Measurements from ENCODE around the gene MED13L.

The MED13L gene

DNA sequence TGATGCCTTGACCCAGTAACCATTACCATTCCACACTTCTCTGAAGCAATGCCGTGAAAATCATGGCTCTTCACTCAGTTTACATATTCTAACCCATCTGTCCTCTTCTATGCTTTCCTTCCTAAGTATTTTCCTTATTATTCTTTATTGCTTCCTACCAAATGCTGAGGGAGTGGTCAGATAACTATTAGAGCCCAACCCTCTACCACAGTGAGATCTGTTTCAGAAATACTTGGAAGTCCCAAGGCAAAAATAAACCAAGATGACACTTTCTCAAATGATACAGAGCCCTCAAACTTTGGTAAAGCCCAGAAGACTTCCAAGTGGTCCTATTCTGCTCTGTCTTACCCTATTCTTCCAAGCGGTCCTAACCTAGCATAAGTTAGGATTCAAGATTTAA, 68.0 kb downstream of the MED13L start:
- DNase-seq, result no peak

DNA sequence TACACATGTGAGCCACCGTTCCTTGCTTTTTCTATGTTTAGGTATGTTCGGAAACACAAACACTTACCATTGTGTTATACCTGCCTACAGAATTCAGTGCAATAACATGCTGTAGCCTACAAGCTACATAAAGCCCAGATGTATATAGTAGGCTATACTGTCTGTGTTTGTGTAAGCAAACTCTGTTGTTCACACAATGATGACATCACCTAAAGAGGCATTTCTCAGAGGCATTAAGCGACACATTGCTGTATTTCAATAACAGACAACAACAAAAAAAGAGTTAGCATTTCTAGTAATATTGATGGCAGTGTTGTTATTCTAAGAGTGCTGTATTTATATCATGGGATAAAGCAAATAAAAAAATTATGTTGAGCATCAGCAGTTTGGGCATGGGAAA, 70.2 kb downstream of the MED13L start:
- no peak for DNase-seq

DNA sequence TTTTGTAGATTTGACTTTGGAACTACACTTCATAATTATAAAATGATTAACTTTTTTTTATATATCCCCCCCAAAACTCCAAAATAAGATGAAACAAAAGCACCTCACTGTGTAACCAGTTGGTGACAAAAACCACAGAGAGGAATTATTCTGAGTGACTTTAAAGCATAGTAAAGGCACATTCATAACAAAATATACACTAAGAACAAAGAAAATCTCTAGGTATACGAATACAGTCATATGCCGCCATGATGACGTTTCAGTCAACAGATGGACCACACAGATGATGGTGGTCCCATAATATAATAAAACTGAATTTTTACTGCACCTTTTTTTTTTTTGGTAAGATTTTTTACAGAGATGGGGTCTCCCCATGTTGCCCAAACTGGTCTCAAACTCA, 70.7 kb downstream of the MED13L start:
- no peak for DNase-seq

DNA sequence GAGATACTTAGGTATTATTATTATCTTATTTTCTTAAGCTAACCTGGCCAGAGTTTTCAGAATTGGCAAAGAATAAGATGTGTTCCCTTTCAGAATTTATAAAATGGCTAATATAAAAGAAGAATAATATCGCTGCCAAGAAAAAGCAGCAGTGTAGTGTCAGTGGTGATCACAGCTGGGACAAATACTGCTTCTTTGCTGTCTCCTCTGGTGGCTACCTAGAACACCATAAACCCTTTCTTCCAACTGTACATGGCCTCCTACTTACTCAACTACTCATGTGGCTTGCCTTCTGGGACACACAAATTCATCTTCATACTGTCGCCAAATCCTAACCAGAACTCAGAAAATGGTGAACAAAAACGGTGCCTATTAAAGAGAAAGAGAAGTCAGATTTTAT, 72.7 kb downstream of the MED13L start:
- no peak for DNase-seq

DNA sequence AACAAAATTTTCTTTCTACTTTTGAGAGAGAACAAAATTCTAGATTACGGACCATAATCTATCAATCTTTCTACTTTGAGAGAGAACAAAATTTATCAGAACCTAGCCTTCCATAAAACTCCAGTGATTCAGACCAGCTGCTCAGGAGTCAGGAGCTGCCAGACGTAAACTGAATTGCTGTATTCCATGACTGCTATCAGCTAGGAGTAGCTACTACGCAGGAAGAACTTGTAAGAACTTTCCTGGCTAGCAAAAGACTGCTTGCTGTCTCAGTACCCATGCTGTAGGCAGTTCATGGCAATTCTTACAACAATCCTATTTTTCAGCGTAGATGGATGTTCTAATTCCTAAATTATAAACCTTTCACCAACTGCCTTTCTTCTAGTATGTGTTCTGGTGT, 73.3 kb downstream of the MED13L start:
- DNase-seq, result no peak

DNA sequence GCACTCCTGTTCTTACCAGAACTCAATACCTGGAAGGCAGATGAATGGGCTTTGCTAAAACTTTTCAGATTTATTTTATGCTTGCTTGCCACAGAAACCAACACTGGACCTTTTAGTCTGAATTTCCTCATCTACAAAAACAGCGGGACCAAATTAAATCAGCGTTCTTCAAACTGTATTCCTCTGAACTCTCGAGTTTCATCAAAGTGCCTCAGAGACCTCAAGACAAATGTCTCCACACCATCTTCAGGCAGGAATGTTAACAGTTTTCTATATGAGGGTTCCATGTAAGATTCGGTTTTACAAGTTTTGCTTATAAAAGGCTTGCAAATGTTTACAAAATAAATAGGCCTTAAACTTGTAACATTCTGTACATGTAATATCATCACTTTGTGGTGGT, 74.6 kb downstream of the MED13L start:
- no peak for DNase-seq

DNA sequence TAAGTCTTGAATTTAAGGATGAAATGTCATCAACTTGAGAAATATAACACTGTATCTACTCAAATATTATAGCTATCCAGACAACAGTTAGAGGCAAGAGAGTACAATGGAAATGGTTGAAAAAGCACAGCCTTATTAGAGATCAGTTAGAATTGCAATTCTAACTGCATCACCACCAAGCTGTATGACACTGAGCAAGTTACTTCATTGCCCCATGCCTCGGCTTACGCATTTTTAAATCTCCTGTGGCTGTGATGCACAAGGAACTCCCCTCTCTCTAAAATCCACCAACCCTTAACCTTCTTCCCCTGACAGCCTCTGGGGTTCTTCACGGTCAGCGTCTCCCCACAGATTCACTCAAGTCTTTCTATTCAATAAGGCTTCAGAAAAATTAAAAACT, 75.1 kb downstream of the MED13L start:
- no peak for DNase-seq

DNA sequence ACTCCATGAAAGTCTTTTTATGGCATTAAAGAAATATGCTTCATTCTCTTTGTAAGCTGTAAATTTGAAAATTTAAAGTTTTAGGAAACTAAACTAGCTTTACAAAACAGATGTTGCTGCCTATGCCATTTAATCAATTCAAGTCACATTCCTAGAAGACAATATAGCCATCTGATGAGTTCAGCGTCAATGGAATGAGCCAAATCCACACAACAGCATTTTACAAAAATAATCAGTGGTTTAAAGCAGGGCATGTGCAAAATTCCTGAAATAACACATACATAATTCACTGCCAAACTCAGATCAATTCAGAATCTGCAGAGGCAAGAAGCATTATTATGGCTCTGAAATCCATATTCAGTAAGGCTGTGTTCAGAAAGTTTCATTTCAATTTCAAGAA, 75.6 kb downstream of the MED13L start:
- DNase-seq, result no peak

DNA sequence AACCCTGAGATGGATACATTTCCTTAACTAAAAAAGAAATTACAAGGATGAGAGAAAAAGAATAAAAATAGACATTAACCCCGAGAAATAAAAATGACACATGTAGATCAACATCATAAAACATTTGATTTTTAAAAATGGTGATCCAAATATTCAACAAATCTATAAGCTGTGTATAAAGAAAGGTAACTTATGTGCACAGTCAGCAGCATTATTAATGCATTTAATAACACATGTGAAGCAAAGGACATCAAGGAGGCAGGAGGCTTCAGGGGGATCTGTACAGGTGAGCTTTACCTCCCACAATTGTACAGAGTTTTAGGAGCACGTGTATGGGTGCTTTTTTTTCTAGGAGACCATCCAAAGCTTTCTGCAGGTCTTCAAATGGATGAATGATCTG, 76.1 kb downstream of the MED13L start:
- no peak for DNase-seq

DNA sequence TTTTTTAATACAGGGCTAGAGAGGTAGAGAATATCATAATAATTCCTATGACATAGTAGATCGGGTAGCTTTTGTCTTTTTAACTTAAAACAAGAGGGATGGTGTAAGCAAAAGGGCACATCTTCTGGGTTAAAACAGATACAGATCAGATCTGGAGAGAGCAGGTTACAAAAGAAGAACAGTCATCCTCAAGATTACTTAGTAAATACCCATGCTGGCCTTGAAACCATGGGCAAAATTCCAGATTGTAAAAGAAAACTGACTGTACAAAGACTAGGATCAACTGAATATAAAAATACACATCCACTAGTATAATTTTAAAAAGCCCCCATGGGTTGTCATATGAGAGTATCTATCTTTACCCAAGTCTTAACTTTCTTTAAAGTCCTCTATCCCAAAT, 76.7 kb downstream of the MED13L start:
- no peak for DNase-seq

DNA sequence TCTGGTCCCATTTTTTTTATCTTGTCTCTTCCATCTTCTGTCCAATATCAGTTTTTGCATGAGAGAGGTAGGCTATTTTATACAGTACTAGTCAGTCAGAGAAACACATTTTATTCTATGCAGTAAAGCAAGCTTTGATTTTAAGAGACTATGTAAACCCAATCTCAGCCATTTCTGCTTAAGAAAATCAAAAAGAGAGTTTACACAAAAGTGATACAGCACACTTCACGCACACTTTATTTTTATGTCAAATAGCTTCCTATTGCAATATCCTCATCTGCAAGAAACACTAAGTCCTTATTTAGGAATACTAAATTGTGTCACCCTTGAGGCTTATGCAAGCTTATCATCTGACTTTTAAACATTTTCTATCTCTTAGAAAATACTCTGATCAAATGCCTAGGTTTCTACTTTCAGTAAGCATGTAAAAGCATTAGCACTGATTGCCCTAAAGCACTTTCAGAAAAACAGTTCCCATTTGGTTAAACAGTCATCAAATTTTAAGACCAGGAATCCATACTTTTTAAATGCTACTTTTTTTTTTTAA, 78.3 kb downstream of the MED13L start:
- no peak for DNase-seq

DNA sequence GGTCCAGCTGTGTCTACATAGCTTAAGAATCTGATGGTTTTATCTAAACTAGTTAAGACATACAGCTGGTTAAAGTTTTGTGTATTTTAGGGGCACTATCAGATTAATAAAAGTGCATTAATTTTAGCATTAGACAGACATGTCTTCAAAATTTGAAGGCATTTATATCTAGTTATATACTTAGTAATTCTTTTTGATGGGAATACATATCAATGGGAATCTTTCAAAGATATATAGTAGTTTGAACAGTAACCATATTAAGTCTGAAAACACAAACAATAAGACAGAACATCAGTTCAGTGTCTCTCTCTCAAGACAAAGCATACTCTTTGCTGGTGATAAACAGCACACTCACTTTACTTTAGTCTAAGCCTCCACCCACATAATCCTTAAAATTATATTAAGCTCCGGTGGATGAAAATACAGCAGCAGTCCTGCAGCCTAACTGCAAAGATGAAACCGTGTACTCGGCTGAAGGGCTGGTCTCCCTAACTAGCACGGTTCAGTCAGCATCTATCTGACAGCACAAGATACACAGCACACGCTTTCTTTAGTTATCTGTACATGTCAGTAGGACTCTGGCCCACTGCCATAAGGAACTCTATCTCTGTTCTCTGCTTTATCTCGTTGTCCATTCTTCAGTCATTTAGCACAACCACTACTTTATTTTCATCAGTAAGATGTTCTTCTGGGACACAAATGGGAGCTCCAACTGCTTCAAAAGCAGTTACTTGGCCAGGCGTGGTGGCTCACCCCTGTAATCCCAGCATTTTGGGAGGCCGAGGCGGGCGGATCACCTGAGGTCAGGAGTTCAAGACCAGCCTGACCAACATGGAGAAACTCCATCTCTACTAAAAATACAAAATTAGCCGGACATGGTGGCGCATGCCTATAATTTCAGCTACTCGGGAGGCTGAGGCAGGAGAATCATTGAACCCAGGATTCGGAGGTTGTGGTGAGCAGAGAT, 80.5 kb downstream of the MED13L start:
- no peak for DNase-seq

DNA sequence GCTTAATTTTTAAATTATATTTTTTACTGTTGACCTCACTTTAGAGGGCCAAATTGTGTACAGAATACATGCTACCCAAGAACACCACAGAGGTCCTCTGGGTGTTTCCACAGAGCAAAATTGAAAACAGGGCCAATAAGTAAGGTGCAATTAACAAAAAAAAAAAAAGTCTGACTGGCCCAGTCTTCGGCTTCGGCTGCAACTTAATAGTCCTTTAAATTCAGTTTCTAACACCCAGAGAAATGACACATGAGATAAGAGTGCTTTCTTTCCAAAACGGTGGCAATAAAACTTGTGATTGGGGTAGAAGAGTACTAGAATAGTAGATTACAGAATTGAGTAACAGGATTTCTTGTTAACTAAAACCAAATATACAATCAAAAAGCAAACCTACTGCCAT, 81.3 kb downstream of the MED13L start:
- no peak for DNase-seq

DNA sequence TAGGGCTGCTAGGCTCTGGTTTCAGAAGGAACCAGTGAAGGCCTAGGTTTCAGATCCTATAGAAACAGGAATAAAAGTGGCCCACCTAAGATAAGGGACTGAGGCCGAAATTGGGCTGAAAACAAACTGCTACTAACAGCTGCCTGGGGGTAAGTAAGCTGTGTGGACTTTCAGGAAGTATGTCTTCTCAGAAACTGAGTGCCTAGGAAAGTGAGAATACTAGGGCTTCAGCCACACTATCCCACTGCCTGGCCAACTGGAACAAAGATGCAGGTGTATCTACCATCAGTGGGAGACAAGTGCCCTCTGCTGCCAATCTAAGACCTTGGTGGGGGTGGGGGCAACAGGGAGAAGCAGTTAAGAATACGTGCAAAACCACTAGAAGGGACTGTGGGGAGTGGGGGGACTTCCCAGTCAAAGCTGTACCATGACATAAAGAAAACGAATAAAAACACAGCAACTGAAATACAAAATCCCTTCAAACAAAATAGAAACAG, 82.5 kb downstream of the MED13L start:
- DNase-seq, result no peak

DNA sequence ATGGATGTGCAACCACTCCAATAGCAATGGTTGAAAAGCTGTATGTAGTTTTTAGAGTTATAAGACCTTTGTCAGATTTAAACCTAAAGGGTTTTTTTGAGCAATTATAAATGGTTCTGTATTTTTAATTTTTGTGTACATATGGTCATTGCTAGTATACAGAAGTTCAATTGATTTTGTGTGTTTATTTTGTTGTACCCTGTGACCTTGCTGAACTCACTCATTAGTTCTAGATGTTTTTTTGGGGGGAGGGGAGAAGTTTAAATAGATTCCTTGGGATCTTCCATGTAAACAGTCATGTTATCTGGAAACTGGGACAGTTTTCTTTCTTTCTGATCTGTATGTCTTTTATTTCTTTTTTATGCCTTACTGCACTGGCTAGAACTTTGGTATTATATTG, 87.8 kb downstream of the MED13L start:
- no peak for DNase-seq

DNA sequence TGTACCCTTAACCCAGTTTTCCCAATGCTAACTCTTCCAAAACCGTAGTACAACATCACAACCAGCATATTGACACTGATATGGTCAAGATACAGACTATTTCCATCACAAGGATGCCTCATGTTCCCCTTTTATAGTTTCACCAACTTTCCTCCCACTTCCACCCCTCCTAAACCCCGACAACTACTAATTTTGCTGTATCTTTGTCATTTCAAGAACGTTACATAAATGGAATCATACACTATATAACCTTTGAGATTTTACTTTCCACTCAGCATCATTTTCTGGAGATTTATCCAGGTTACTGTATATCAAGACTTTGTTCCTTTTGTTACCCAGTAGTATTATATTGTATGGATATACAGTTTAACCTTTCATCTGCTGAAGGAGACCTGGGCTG, 88.9 kb downstream of the MED13L start:
- DNase-seq, result no peak

DNA sequence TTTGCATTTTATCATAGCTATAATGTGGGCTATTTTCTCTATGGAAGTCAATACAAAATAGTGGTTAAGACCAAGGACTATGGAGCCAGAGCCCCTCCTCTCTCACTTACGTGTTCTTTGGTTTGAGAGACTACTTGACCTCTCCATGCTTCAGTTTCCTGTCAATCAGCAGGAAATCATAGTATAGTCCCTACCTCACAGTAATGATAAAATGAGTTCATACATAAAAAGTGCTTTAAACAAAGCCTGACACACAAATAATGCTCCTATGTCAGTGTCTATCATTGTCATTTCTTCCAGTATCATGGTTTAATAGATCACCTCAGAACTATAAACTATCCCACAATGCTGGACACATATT, 90.4 kb downstream of the MED13L start:
- DNase-seq, result no peak

DNA sequence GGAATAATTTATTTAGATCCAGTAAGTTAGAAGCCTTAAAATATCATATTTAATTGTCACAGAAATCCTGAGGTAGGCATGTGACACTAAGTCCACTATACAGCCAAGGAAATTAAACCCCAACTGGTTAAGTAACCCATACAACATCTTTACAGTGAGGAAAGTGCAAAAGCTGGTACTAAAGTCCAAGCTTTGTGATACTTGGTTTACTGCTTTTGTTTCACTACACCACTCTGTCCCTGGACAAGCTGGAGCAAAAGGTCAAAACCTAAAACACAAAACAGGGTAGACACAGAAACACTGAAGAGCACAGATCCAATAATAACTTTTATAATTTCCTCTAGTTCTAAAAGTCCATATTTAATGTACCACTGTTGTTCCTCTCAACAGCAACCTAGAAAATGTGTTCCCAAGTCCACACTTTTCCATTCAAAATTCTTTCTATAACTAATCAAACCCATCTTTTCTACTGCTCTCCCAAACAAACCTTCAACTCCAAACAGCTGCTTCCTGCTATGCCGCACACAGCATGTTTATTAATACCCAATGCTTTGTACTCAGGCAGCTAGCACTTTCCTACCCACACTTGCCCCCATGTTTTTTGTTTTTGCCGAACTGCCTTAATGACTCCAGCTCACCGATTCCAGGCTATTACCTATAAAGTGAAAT, 90.9 kb downstream of the MED13L start:
- no peak for DNase-seq

DNA sequence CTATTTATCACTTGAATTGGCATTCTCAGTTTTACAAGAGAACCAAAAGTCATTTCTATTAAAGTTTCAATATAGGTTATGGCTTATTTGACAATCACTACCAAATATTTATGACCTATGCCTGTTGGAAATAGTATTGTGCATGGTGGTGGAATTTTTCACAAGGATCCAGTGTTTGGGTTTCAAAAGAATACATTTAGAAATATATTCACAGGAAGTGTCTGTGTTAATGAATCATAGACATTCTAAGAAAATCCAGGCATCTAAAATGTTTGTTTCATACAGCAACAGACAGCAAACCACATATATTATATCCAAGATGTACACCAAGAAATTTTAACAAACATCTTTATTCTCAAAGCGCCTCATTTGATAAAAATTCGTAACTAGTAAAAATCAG, 92.7 kb downstream of the MED13L start:
- no peak for DNase-seq

DNA sequence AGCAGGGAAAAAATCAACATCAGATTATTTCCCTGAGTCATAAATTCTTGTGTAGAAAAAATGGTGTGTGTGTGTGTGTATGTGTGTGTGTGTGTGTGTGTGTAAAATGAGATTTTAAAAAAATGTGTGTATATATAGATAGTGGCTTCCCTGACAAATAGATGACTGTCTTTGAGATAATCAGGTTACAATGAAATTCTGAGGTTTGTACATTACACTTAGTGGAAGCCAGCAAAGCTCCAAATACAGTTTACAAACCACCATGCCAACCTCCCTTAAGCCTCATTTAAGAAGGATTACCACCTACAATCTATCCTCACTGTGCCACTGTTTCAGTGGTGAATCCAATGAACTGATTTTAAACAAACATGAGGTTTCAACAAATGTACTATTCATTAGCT, 93.8 kb downstream of the MED13L start:
- no peak for DNase-seq

DNA sequence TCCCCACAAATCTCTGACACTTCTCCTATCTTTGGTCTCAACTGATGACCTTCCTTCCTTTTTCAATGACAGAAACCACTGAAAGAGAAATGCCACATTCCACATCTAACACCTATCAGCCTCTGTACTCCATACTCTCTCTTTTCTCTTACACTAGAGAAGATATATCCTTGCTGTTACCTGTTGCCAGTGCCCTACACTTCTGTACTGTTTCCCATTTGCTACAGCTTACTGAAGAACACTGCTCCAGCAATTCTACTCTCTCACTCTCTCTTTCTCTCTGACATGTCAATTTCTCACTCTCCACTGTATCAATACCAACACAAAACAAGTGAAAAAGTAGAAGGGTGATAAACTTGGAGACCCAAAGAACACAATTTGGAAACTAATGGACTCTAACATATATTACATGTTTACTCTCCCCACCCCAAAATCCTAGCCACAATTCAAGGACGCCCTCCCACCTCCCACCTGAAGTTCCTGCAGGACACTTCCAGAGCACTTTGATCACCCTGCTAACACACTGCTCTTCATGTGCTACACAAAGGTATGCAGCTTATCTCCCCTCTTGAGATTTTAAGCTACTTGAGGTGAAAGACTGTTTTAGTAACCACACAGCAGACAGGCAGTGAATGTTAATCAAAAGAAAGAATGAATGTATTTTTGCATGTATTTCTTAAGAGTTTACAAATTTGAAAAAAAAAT, 95.0 kb downstream of the MED13L start:
- DNase-seq, result peak; percentile 5

DNA sequence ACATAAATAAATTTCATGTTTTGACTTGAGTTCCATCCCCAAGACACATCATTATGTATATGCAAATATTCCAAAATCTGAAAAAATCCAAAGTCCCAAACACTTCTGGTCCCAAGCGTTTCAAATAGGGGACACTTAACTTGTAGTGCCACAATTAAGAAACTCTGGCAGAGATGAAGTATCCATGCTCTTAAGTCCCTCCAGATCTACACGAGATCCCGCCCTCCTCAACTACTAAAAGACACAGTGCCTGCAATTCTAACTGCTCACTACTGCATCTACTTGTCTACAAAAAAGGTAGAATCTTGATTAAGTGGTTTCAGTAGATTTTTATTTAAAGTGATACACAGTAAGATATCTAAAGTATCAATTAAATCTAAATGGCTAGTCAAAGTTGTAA, 97.0 kb downstream of the MED13L start:
- DNase-seq, result no peak

DNA sequence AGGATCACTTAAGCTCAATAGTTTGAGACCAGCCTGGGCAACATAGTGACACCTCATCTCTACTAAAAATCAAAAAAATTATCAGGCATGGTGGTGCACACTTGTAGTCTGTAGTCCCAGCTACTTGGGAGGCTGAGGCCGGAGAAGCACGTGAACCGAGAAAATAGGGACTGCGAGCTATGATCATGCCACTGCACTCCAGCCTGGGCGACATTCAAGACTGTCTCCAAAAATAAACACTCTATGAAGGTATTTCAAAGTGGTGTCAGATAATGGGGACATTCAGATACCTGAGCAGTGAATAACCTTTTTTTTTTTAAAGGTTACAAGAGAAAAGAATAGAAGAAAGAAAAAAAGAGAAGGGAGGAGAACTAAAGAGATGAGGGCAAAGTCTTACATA, 98.1 kb downstream of the MED13L start:
- no peak for DNase-seq

DNA sequence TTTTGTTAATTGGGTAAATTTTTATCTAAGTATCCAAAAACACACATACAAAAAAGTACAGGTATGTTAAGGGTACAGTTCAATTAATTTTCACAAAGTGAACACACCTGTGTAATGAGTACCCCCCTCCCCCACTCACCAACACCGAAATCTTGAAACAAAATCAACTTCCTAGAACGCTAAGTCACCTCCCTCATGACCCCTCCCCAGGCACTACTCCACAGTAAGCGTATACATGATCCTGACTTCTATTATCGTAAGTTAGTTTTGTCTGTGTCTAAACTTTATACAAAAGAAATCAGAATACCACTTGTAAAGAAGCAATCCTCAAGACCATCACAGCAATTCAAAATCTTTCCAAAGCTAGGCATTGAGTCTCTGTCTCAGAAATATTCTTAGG, 100.5 kb downstream of the MED13L start:
- DNase-seq, result no peak

Measured in NCI-H524 treated with DMSO at 0.1 percent for 48 hours (cell line).